ENCODE results near the gene IFT43.

The IFT43 gene

DNA sequence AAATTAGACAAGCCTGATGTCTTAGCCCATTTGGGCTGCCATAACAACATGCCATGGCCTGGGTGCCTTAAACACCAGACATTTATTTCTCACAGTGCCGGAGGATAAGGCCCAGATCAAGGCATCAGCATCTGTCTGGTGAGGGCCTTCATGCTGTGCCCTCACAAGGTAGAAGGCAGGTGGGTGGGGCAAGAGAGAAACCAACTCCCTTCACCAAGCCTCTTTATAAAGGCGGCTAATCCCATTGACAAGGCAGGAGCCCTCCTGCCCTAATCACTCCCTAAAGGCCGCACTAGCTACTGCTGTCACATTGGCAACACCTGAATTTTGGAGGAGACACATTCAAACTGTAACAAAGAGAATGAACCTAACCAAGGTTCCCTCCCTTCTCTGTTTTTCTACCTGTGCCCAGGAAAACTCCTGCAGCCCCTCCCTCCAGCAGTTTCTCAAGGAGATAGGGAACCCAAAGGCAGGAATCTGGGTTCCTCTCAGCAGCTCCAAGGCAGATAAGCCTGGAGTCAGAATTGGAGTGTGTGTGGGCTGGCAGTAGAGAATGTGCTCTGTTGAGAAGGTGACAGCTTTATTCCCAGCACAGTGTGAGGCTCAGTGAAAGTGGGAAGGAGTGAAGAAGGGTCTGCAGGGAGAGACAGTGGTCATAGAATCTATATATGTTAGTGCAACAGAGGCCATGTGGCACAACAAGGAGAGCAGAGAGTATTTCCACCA lies 144.5 kb downstream of the IFT43 start:
- Mint-ChIP-seq H3K27me3 (peaks cover 55% of the 10 kb centered on the region), H3K36me3 (ENCODE audit: low read depth) (no peaks in the 10 kb centered on the region), H3K9me3 (no peaks in the 10 kb centered on the region), H3K27ac (no peak overlapping the region), H3K4me3 (no peak overlapping the region), H3K4me1 (ENCODE audit: low read depth) (peaks cover 6% of the 10 kb centered on the region)
- intact Hi-C loops (cut with micrococcal nuclease), result no loop called here

DNA sequence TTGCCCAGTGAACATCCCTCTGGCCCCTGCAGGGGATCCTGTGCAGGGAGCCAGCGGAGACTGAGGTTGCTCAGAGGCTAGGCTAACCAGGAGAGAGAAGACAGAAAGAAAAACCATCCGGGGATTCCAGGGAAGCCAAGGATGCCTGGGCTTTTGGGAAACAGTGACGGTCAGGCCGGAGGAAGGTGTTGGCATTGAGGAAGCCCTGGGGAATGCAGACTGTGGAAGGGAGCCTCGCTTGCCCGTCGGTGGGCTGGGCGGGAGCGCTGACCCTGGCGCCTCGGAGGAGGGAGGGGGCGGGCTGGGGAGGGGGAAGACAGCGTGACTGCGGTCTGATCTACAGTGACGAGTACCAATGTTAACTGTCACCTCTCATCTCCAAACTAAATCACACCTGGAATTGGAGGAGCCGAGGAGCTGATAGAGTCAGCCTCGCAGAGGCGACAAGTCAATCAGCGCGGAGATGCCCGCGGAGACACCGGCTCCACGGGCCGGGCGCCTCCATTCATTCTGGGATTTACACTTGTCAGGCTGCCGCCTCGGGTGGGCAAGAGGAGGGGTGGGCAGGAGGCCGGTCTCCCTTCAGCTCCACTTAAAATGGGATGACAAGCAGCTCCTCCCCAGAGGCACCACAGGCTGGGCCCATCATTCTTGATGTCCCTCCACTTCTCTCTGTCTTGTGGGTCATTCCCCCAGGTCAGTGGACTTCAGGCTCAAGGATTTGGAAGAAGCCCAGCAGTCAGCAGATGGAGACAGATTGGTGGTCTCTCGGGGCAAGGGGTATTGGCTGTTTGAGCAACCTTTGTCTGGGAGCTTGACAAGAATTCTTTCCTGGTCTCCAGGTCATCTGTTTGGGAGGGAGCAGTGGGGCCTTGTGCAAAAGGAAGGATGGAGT lies 145.8 kb downstream of the IFT43 start:
- peaks cover 67% of the 10 kb centered on the region for H3K27me3 Mint-ChIP-seq
- H3K4me1 Mint-ChIP-seq (ENCODE audit: low read depth), result no peaks in the 10 kb centered on the region
- H3K9me3 Mint-ChIP-seq, result no peaks in the 10 kb centered on the region
- intact Hi-C loops (cut with micrococcal nuclease), result no loop called here
- H3K36me3 Mint-ChIP-seq (ENCODE audit: low read depth), result no peaks in the 10 kb centered on the region
- H3K27ac Mint-ChIP-seq, result no peak overlapping the region
- no peak overlapping the region for H3K4me3 Mint-ChIP-seq

DNA sequence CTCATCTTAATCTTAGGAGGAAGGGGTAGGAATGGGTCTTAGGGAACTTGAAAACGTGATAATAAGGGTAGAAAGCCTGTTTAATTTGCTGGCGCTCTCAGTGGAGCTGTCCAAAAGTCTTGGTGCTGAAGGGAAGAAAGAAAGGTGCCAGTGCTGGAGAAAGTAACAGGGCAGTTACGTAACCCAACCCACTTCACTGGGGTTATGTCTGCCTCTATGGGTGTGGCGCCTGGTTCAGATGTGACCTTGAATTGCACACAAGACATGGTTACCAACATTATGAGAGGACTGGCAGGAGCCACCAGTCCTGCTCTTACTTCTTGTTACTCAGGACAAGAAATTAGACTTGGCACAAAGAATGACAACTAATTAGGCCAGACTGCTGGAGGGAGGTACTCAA lies 147.5 kb downstream of the IFT43 start:
- no peaks in the 10 kb centered on the region for H3K4me1 Mint-ChIP-seq (ENCODE audit: low read depth)
- no peaks in the 10 kb centered on the region for H3K36me3 Mint-ChIP-seq (ENCODE audit: low read depth)
- intact Hi-C loops (cut with micrococcal nuclease), result no loop called here
- no peak overlapping the region for H3K27ac Mint-ChIP-seq
- no peak overlapping the region for H3K4me3 Mint-ChIP-seq
- H3K27me3 Mint-ChIP-seq, result peaks cover 80% of the 10 kb centered on the region
- H3K9me3 Mint-ChIP-seq, result no peaks in the 10 kb centered on the region

Data from dendritic cell treated with granulocyte-macrophage colony-stimulating factor and Interleukin-4, amounts not matched to agents 40 ng/mL and 50 ng/mL, for 4 days (primary cell).